Endothelial cell of umbilical vein (primary cell): Measurements from ENCODE around the gene KCNMA1.

ENCODE experiments used
- CTCF ChIP-seq, 2 donors: IDR thresholded peaks; 1 replicate in 1 of 2; 2 replicates in 1 of 2; pipeline ENCODE4 v1.5.1; 2011; ENCODE audit warnings: low read length in 2 of 2, mild to moderate bottlenecking in 2 of 2, moderate library complexity in 2 of 2, control low read depth in 1 of 2, inconsistent platforms in 1 of 2, low read depth in 1 of 2; ENCODE audit not compliant: insufficient read depth in 1 of 2; ENCODE audit errors: extremely low read depth in 1 of 2
- EZH2 ChIP-seq: IDR thresholded peaks from 2 replicates; pipeline ENCODE4 v1.6.1; 2012; ENCODE audit warnings: borderline replicate concordance, low read depth, mild to moderate bottlenecking, moderate library complexity, low read length, inconsistent platforms; ENCODE audit not compliant: severe bottlenecking
- FOS ChIP-seq: IDR thresholded peaks from 2 replicates; pipeline ENCODE4 v1.6.1; 2011; ENCODE audit warnings: mild to moderate bottlenecking, low read length, moderate library complexity, borderline replicate concordance; ENCODE audit not compliant: insufficient read depth
- JUN ChIP-seq: IDR thresholded peaks from 2 replicates; pipeline ENCODE4 v1.6.1; 2011; ENCODE audit warnings: borderline replicate concordance, low read depth; ENCODE audit not compliant: insufficient read length, insufficient read depth
- MAX ChIP-seq: IDR thresholded peaks from 2 replicates; pipeline ENCODE4 v1.6.1; 2011; ENCODE audit not compliant: insufficient read depth, insufficient read length
- MYC ChIP-seq: IDR thresholded peaks from one replicate; pipeline ENCODE4 v1.6.1; 2011; ENCODE audit warnings: mild to moderate bottlenecking, low read depth, low read length
- POLR2A ChIP-seq: IDR thresholded peaks from 2 replicates; pipeline ENCODE4 v1.6.1; 2012; ENCODE audit warnings: low read depth, mild to moderate bottlenecking, control low read depth, low read length
- POLR2AphosphoS5 ChIP-seq: IDR thresholded peaks from 2 replicates; pipeline ENCODE4 v1.6.1; 2012; ENCODE audit warnings: low read depth, mild to moderate bottlenecking, control low read depth, low read length, moderate library complexity; ENCODE audit not compliant: insufficient read depth

DNA sequence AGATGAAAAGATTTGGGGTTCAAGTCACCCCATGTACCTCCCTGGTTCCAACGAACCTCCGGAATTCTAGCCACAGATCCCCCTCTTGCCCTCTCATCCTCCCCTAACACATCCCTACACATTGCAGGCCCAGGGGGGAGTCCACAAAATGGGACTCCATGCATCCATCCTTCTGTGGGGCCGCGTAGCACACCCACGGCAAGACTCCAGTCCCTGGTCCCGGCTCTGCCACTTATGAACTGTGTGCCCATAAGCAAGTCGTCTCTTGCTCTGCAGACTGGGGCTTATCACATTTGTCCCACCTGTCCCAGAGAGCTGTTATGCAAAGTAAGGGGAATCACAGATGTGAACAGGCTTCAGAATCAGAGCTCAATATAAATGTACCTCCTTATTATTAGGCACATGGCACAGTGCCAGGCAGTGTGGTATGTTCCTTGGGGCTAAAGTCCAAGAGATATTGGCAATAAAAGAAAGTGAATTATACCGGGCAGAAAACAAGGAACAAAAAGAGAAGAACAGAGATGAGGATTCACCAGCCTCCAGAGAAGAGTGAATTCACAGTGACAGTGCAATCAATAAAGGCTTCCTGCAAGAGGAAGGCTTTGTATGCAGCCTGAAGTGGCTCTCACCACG, 73.9 kb downstream of the KCNMA1 start:
- TF ChIP-seq CTCF (IDR thresholded peaks at IDR 0.05; ENCODE audit: extremely low read depth in 1 of 2, insufficient read depth in 1 of 2, low read depth in 1 of 2, low read length in 2 of 2) (no peak), POLR2A (no peak), EZH2 (no peak), MYC (no peak), FOS (no peak), MAX (no peak), JUN (no peak), POLR2AphosphoS5 (no peak)
